Activated effector memory CD4-positive, alpha-beta T cell treated with Interleukin-2 at 50 U/mL for 16 hours (primary cell): ENCODE data around the gene DENND6B.

Experiments
- DNase-seq: peaks from one replicate; pipeline ENCODE4 v3.0.0-alpha.2; 2020

DENND6B gene

DNA sequence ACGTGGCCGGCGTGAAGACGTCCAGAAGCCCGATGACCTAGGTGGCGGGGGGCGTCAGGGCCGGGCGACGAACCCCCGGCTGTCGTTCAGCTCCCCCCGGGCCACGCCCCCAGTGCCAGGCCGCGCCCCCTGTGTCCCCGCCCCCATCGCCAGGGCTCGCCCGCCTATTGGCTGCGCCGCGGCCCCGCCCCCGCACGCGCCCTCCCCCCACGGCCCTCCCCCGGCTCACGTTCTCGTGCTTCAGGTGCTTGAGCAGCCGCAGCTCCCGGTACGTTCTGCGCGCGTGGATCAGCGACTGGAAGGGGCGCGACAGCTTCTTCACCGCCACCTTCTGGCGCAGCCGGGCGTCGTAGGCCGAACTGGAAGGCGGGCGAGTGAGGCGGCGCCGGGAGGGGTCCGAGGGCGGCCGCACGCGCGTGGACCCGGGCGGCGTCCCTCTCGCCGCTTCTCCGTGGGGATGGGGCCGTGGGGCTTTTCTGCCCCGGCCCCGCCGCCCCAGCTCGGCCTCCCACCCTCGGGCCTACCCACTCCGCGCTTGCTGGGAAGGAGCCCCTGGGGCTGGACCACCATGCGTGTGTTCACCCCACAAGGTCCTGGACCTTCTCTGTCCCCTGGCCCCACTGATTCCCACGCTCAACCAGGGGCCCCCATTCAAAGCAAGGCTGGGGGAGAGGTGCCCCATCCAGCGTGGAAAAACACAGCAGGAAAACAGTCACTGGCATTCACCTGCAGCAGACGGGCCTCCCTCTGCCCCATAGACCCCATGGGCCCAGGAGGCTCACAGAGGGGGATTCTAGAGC is 59.0 kb downstream of the DENND6B start:
- DNase-seq, result peak; percentile 27

DNA sequence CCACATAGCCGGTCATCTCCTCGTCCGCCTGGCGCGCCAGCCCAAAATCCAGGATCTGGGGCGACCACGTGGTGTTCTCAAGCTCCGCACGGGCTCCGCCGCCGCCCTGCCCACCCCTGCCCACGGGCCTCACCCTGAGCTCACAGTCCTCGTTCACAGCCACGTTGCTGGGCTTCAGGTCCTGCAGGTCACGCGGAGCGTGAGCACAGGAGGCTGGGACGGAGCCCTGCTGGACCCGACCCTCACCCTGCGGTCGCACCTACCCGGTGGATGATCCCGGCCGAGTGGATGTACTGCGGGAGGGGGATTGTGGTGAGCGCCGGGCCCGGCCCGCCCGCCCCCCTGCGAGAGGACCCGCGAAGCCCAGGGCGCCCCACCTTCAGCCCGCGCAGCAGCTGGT is 59.8 kb downstream of the DENND6B start:
- no peak for DNase-seq

DNA sequence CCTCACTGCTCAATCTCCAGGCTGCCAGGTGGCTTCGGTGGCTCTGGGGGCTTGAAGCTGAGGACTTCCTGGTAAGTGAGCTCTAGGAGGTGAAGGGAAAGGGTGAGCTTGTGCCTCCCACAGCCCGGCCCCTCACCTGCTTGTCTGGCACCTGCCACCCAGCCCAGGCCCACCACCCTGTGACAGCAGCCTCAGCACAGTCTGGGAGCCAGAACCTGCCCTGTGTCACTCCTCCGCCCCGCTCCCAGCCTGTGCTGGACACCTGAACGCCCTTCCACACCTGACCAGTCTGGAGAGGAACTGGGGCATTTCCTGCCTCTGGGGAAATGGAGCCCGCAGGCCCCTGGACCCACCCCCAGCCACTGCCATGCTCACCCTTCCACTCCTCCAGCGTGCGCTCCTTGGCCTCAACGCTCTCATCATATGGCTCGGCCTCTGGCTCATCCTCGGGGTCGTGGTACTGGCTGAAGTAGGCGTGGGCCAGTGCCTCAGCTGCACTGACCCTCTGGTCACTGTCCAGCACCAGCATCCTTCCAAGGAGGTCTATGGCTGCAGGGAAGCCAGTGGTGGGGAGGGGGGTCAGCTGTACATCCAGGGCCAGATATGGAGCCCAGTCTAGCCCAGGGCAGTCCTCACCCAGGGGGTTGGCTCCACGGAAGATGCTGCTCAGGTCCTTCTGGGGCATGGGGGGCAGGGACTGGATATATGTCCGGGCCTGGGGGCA is 61.7 kb downstream of the DENND6B start:
- no peak for DNase-seq

DNA sequence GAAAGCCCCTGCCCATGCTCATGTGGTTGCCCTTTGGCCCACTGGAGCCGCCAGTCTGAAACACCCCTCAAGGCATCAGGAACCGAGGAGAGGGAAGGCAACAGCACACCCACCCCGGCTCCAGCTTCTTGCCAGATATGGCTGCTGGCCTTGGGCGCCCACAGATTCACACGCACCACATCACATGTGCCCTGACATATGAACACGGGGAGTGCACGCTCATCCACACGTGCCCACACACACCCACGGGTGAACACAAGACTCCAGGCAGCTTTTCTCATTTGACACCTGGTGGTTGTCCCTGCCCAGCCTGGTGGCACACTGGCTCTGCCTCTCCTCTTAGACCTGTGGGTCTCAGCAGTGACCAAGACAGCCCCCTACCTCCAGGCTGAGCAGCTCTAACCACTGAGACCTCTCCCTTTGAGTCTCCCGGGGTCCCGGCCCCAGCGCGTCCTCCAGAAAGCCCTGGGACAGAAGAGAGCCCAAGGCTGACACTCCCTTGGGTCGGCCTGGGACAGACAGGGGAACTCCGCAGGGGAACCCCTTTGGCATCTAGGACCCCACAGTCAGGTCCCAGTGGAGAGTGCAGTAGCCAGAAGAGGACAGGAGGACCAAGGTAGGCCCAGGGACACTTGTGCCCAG is 62.6 kb downstream of the DENND6B start:
- DNase-seq, result no peak

DNA sequence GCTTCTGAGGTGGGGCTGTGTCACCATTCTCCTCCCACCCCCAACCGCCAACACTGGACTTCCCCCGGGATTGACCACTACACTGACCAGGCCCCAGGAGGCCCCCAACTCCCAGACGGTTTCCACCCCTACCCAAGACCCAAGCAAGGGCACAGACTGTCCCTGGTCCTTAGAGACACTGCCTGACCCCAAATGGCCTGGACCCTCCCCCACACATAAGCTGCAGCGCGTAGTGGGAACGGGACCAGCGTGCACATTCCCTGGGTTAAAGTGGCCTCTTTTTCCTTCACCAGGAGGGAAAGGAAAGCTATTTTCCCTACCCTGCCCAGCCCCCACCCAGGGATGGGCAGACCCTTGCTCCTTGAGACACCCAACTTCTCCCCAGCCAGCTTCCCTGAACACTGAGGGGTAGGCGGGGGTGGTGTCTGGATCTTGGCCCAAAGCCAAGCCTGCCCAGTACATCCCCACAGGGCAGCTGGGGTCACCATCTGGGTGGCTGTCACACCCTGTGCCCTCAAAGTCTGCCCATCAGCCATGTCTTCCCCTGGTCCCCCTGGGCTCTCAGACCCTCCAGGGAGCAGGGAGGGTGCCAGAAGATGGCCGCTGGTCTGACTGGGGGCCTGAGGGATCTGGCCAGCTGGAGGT is 63.7 kb downstream of the DENND6B start:
- no peak for DNase-seq

DNA sequence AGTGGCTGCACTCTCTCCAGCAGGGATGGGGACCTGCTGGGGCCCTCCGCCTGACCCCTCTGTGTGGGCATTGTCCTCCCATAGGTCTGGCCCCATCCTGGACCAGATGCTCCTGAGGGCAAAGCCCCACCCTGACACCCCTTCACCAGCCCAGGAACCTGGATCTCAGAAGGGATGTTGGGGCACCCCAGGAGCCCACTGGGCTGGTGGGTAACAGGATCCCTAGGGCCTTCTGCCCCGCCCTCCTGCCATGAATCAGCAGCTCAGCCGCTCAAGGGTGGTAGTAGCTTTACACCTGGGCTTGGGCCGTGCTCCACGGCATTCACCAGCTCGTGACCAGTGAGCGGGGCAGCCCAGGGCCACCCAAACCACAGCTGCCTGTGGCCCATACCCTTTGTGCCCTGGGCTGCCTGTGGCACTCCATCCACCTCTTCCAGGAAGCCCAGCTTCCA is 64.3 kb downstream of the DENND6B start:
- DNase-seq, result no peak

DNA sequence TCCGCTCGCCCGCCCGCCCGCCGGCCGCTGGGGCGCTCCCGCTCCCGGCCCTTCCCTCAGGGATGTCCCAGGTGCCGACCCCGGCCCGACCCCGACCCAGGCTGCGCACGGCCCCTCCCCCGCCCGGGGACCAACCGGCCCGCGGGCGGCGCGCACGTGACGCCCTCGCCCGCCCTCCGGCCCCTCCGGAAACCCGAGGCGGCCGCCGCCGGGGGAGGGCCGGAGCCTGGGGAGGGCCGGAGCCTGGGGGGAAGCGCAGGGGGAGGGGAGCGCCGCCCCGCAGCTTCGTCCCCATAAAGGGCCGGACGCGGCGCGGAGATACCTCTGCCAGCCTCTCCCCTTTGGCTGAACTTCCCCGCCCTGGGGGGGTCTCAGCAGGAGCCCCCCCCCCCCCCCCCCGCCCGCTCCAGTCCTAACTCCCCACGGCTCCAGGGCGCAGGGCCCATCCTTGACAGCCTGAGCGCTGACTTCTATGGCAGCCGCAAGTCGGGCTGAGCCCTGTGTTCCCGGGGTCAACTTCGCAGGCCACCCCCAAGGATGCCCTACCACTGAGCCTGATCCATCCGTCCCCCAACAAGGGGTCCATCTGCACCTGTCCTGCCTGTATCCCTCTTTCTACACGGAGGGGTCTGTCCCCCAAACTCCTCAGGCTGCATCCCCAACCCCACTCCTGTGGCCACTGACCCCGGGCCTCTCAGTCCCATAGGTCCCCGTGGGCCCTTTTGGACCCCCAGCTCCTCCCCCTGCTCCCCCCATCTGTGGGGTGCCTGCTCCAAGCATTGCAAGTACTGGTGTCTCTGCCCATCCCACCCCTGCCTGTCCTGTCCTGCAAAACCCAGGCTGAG is 65.0 kb downstream of the DENND6B start, which contains the start of gene MAPK12:
Gene MAPK12 (minus strand): TSS at position 69 of the 845 bp plus-strand sequence. CDS start 174 bp downstream, outside the sequence.
- no peak for DNase-seq

DNA sequence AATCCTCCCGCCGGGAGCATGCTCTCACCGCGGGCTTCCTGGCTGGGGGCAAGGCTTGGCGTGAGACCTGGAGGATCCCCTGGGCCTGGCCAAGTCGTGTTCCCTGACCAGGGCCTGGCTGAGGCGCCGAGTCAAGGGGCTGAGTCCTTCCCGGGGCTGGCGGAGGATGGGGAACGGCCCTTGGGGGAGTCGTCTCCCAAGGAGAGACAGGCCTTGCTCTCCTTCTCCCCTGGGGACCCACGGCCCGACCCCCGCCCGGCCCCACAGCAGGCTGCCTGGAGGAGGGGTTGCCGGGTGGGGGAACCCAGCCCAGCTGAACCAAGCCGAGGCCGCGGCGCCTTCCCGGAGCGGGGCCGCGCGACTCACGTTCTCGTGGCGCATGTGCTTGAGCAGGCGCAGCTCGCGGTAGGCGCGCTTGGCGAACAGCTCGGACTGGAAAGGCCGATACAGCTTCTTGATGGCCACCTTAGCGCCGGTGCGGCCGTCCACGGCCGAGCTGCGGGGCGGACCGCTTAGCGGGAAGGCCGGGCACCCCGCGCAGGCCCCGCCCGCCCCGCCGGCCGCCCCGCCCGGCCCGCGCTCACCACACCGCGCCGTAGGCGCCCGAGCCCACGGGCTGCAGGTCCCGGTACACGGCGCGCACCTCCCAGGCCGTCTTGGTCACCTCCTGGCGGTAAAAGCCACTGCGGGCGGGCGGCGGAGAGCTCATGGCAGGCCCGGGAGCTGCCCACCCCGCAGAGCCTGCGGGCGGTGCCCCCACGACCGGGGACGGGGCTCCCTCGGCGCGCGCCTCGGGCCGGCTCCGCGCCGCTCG is 65.8 kb downstream of the DENND6B start:
- DNase-seq, result no peak

DNA sequence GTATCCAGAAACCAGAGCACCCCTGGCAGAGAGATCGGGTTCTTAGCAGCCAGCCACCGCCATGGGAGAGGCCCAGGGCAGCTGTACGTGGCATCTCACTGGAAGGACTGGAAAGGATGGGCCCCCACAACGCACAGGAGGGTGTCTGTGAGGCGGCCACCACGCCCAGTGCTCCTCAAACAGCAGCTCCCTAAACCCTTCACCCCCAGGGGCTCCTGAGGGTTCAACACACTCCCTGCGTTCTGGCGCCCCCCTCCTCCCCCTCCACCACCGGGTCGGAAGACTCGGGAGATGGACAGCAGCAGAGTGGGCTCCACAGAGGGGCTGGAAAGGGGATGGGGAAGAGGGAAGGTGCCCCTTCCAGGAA is 66.4 kb downstream of the DENND6B start:
- no peak for DNase-seq

DNA sequence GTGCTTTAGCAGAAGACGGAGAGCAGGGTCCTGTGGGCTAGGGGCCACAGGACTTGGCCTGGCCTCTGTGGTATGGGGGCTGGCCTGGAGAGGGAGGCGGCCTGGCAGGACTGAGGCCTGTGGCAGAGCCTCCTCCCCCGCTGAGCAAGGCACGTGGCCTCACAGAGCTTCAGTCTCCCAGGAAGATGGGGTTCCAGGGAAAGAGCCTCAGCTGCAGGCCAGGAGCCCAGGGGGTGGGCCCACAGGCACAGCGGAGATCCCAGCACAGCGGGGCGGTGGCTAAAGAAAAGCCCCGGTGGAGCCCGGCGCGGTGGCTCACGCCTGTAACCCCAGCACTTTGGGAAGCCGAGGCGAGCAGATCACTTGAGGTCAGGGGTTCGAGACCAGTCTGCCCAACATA is 67.5 kb downstream of the DENND6B start:
- DNase-seq, result no peak
